H1 (cell line): Measurements from ENCODE around the gene KLHL40.

Experiments
- ZNF274 ChIP-seq: IDR thresholded peaks from 2 replicates; pipeline ENCODE4 v1.7.0; 2012; ENCODE audit warnings: low read length, borderline replicate concordance; ENCODE audit errors: extremely low read depth
- TF ChIP-seq, protein P1 (sequence below), 3 experiments: IDR thresholded peaks; 1 replicate in 2 of 3; 2 replicates in 1 of 3; pipeline versions ENCODE4 v1.5.1 to v1.6.1; 2011; ENCODE audit warnings: low read length in 3 of 3, mild to moderate bottlenecking in 3 of 3, inconsistent platforms in 2 of 3, low read depth in 1 of 3, moderate library complexity in 1 of 3; ENCODE audit not compliant: insufficient read depth in 1 of 3; ENCODE audit errors: control extremely low read depth in 1 of 3

DNA sequence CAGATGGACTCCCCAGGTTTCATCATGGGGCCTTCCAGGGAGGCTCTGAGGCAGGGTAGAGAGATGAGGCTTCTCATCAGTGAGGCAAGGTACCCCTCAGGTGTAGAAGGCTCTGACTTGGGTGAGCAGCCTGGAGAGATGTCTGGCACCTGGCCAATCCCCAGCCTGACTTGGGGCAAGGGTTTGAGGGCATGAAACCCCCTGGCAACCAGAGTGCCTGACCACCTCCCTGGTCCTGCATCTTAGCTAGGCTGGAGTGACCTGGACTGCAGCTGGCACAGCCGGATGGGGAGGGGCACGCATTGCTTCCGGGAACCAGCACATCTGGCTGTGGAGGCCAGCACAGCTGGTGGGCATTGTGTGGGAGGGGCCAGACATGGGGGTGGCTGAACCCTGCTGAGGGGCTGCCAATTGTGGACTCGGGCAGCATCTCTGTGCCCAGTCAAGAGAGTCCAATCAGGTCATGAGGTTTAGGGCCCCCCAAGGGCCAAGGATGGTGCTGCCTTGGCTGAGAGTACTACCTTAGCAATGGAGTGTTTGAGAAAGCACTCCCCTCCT is 29.9 kb upstream of the KLHL40 start:
- TF ChIP-seq, protein P1, sequence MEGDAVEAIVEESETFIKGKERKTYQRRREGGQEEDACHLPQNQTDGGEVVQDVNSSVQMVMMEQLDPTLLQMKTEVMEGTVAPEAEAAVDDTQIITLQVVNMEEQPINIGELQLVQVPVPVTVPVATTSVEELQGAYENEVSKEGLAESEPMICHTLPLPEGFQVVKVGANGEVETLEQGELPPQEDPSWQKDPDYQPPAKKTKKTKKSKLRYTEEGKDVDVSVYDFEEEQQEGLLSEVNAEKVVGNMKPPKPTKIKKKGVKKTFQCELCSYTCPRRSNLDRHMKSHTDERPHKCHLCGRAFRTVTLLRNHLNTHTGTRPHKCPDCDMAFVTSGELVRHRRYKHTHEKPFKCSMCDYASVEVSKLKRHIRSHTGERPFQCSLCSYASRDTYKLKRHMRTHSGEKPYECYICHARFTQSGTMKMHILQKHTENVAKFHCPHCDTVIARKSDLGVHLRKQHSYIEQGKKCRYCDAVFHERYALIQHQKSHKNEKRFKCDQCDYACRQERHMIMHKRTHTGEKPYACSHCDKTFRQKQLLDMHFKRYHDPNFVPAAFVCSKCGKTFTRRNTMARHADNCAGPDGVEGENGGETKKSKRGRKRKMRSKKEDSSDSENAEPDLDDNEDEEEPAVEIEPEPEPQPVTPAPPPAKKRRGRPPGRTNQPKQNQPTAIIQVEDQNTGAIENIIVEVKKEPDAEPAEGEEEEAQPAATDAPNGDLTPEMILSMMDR (IDR thresholded peaks at IDR 0.05; ENCODE audit: control extremely low read depth in 1 of 3, insufficient read depth in 1 of 3, low read depth in 1 of 3, low read length in 3 of 3), result no peak
- no peak for TF ChIP-seq ZNF274
